Neural cell (in vitro differentiated cells): Measurements from ENCODE around the gene YBX2. TPM values are rescaled to one million over a fixed set of nuclear protein-coding genes. Genes with fewer than 3 reads are reported as not detected.
A peak's percentile ranks its signal among the peaks of the same experiment; 100 is the strongest.

ENCODE experiments used
- H2AFZ ChIP-seq: fragments of 200-600, 300-800 bp; sonication (generic), shearing (Covaris generic); 2 replicates; pipeline ENCODE4 v1.6.0; 2014; ENCODE audit warnings: low read depth, mild to moderate bottlenecking, antibody characterized with exemption, low read length, moderate library complexity
- H3F3A ChIP-seq: fragments of 200-600 bp; shearing (Covaris generic); 2 replicates; pipeline ENCODE4 v1.6.1; 2016; ENCODE audit warnings: mild to moderate bottlenecking, moderate library complexity, mixed read lengths, antibody characterized with exemption, low read length; ENCODE audit not compliant: insufficient read depth, poor library complexity, severe bottlenecking
- H3K27ac ChIP-seq: fragments of 200-600, 300-800 bp; sonication (generic), shearing (Covaris generic); 2 replicates; pipeline ENCODE4 v1.5.1; 2014; ENCODE audit warnings: mild to moderate bottlenecking, low read length, moderate library complexity
- H3K27me3 ChIP-seq: fragments of 300-800, 200-600 bp; sonication (generic), shearing (Covaris generic); 2 replicates; pipeline ENCODE4 v1.6.0; 2014; ENCODE audit warnings: mild to moderate bottlenecking, low read depth, low read length, moderate library complexity; ENCODE audit not compliant: insufficient read depth
- H3K36me3 ChIP-seq: fragments of 300-800, 200-600 bp; sonication (generic), shearing (Covaris generic); 2 replicates; pipeline ENCODE4 v1.5.1; 2014; ENCODE audit warnings: mild to moderate bottlenecking, antibody characterized with exemption, low read length, moderate library complexity; ENCODE audit not compliant: insufficient read depth
- H3K4me2 ChIP-seq: fragments of 300-800, 200-600 bp; sonication (generic), shearing (Covaris generic); 2 replicates; pipeline ENCODE4 v1.6.0; 2014; ENCODE audit warnings: mild to moderate bottlenecking, low read length
- H3K4me3 ChIP-seq: fragments of 300-800, 200-600 bp; sonication (generic), shearing (Covaris generic); 2 replicates; pipeline ENCODE4 v1.5.1; 2014; ENCODE audit warnings: mild to moderate bottlenecking, low read length, moderate library complexity
- H3K79me2 ChIP-seq: fragments of 200-600 bp; shearing (Covaris generic); replicated peaks from 2 replicates; pipeline ENCODE4 v1.6.0; 2014; ENCODE audit warnings: mild to moderate bottlenecking, low read length, moderate library complexity; ENCODE audit not compliant: insufficient read depth
- H3K9ac ChIP-seq: fragments of 300-800, 200-600 bp; sonication (generic), shearing (Covaris generic); 2 replicates; pipeline ENCODE4 v1.6.1; 2016; ENCODE audit warnings: mild to moderate bottlenecking, low read length, mixed read lengths
- H3K9me2 ChIP-seq: fragments of 200-600 bp; shearing (Covaris generic); 2 replicates; pipeline ENCODE4 v1.6.1; 2016; ENCODE audit warnings: mild to moderate bottlenecking, low read length, mixed read lengths; ENCODE audit not compliant: insufficient read depth
- H3K9me3 ChIP-seq: fragments of 200-600, 300-800 bp; sonication (generic), shearing (Covaris generic); 2 replicates; pipeline ENCODE4 v1.6.1; 2016; ENCODE audit warnings: mild to moderate bottlenecking, mixed run types, low read length, moderate library complexity, mixed read lengths
- H4K20me1 ChIP-seq: fragments of 200-600 bp; shearing (Covaris generic); 2 replicates; pipeline ENCODE4 v1.6.1; 2016; ENCODE audit warnings: mild to moderate bottlenecking, mixed run types; ENCODE audit not compliant: insufficient read depth
- EP300 ChIP-seq: fragments of 450-650 bp; conservative IDR thresholded peaks from 2 replicates; pipeline ENCODE4 v1.6.1; 2014; ENCODE audit warnings: antibody characterized with exemption, mild to moderate bottlenecking, moderate library complexity; ENCODE audit not compliant: poor library complexity, severe bottlenecking
- EZH2 ChIP-seq: fragments of 200-600, 300-800 bp; shearing (Covaris generic), sonication (generic); IDR thresholded peaks from 2 replicates; pipeline ENCODE4 v1.6.1; 2014; ENCODE audit warnings: antibody characterized with exemption, low read length, borderline replicate concordance, mild to moderate bottlenecking; ENCODE audit not compliant: insufficient read depth, poor library complexity, severe bottlenecking
- MXI1 ChIP-seq: fragments of 450-650 bp; conservative IDR thresholded peaks from 2 replicates; pipeline ENCODE4 v1.6.1; 2014; ENCODE audit warnings: antibody characterized with exemption, mild to moderate bottlenecking; ENCODE audit not compliant: poor library complexity, severe bottlenecking
- POLR2AphosphoS5 ChIP-seq: IDR thresholded peaks from 2 replicates; pipeline ENCODE4 v1.6.1; 2012
- RAD21 ChIP-seq: fragments of 450-650 bp; conservative IDR thresholded peaks from 2 replicates; pipeline ENCODE4 v1.6.1; 2014; ENCODE audit warnings: antibody characterized with exemption, mild to moderate bottlenecking, moderate library complexity
- SMC3 ChIP-seq: fragments of 450-650 bp; conservative IDR thresholded peaks from 2 replicates; pipeline ENCODE4 v1.6.1; 2014; ENCODE audit warnings: antibody characterized with exemption, mild to moderate bottlenecking, moderate library complexity; ENCODE audit not compliant: poor library complexity
- TAF1 ChIP-seq: IDR thresholded peaks from 2 replicates; pipeline ENCODE4 v1.6.1; 2012; ENCODE audit warnings: low read depth
- polyA plus RNA-seq: library from polyadenylated mRNA; depleted of rRNA; stranded (reverse); fragments of >200 nt; gene quantifications from 2 replicates; pipeline ENCODE4 v1.2.3, GENCODE V29; 2014
- TF ChIP-seq, protein P1 (sequence below): IDR thresholded peaks from 2 replicates; pipeline ENCODE4 v1.6.1; 2012; ENCODE audit warnings: borderline replicate concordance
- TF ChIP-seq, protein P2 (sequence below): fragments of 450-650 bp; IDR thresholded peaks from 2 replicates; pipeline ENCODE4 v1.5.1; 2014; ENCODE audit warnings: antibody characterized with exemption, mild to moderate bottlenecking, moderate library complexity; ENCODE audit not compliant: poor library complexity, severe bottlenecking

The YBX2 gene
- polyA plus RNA-seq, 1 donor from 2014 or later, result 2.1 TPM

DNA sequence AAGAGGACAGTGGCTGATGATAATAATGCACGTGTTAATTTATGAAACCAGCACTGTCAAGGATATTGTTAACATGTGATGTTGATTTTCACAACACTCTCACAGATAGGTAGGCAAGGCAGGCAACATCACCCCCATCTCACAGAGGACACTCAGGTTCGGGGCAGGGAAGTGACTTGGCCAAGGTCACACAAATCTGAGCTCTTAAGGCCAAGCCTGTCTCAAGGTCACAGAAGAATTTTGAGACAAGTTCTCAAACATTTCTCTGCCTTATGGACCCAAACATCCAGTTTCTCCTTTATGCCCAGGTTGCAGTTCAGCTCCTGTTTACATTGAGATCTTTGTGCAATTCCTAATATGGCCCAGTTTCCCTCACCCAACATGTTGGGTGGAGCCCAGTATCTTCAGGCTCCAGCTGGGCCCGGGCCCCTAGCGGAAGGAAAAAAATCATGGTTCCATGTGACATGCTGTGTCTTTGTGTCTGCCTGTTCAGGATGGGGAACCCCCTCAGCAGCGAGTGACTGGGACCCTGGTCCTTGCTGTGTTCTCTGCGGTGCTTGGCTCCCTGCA lies 11.6 kb downstream of the YBX2 start:
- no peaks in the 10 kb centered on the region for H3K36me3 ChIP-seq
- no peak for TF ChIP-seq MXI1
- TF ChIP-seq SMC3, result no peak
- TF ChIP-seq, protein P1, sequence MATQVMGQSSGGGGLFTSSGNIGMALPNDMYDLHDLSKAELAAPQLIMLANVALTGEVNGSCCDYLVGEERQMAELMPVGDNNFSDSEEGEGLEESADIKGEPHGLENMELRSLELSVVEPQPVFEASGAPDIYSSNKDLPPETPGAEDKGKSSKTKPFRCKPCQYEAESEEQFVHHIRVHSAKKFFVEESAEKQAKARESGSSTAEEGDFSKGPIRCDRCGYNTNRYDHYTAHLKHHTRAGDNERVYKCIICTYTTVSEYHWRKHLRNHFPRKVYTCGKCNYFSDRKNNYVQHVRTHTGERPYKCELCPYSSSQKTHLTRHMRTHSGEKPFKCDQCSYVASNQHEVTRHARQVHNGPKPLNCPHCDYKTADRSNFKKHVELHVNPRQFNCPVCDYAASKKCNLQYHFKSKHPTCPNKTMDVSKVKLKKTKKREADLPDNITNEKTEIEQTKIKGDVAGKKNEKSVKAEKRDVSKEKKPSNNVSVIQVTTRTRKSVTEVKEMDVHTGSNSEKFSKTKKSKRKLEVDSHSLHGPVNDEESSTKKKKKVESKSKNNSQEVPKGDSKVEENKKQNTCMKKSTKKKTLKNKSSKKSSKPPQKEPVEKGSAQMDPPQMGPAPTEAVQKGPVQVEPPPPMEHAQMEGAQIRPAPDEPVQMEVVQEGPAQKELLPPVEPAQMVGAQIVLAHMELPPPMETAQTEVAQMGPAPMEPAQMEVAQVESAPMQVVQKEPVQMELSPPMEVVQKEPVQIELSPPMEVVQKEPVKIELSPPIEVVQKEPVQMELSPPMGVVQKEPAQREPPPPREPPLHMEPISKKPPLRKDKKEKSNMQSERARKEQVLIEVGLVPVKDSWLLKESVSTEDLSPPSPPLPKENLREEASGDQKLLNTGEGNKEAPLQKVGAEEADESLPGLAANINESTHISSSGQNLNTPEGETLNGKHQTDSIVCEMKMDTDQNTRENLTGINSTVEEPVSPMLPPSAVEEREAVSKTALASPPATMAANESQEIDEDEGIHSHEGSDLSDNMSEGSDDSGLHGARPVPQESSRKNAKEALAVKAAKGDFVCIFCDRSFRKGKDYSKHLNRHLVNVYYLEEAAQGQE, result no peak
- TF ChIP-seq, protein P2, sequence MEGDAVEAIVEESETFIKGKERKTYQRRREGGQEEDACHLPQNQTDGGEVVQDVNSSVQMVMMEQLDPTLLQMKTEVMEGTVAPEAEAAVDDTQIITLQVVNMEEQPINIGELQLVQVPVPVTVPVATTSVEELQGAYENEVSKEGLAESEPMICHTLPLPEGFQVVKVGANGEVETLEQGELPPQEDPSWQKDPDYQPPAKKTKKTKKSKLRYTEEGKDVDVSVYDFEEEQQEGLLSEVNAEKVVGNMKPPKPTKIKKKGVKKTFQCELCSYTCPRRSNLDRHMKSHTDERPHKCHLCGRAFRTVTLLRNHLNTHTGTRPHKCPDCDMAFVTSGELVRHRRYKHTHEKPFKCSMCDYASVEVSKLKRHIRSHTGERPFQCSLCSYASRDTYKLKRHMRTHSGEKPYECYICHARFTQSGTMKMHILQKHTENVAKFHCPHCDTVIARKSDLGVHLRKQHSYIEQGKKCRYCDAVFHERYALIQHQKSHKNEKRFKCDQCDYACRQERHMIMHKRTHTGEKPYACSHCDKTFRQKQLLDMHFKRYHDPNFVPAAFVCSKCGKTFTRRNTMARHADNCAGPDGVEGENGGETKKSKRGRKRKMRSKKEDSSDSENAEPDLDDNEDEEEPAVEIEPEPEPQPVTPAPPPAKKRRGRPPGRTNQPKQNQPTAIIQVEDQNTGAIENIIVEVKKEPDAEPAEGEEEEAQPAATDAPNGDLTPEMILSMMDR, result no peak
- no peak for TF ChIP-seq POLR2AphosphoS5
- no peak for TF ChIP-seq EZH2
- TF ChIP-seq RAD21, result no peak
- TF ChIP-seq TAF1, result no peak
- TF ChIP-seq EP300, result no peak
- no peaks in the 10 kb centered on the region for H3K9me3 ChIP-seq
- no peaks in the 10 kb centered on the region for H3K9me2 ChIP-seq
- no peak overlapping the region for H3K4me3 ChIP-seq
- H3K27ac ChIP-seq, result no peak overlapping the region
- H3F3A ChIP-seq, result no peaks in the 10 kb centered on the region
- H4K20me1 ChIP-seq, result no peaks in the 10 kb centered on the region
- H3K27me3 ChIP-seq, result peaks cover 31% of the 10 kb centered on the region
- no peaks in the 10 kb centered on the region for H3K79me2 ChIP-seq
- no peak overlapping the region for H3K4me2 ChIP-seq
- H2AFZ ChIP-seq, result no peak overlapping the region
- no peak overlapping the region for H3K9ac ChIP-seq

DNA sequence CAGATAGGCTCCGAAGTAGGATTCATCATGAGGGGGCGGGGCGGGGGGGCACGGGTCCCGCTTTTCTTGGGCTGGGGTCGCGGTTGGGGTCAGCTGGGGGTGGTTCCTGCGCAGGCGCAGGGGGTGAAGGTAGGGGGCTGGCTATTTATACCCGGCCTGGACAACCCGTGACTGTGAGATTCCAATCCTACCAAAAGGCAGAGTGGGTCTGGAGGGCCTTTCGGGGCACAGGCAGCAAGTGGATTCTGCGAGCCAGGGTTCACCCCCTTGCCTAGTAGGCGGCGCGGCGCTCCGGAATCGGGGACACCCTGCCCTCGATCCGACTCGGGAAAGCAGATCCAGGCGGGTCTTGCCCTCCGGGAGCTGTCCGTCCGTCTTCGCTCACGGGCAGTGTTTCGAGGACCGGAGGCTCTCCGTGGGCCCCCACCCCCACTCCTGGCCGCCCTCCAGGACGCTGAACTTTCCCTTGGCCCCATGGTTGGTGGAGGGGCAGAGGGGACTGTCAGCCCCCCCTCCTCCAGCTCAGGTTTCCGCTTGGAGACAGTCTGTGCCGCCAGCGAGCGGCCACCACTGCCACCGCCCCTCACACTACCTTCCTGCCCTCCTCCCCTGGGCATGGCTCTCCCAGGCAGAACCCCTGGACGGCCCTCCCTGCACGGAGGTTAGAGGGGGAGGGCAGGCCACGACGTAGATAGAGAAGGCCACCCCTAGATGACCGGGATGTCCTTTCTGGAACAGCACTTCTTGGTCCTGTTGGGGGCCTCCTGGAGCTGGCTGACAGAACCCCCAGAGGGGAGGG lies 12.3 kb downstream of the YBX2 start:
- H3K27ac ChIP-seq, result no peak overlapping the region
- H3F3A ChIP-seq, result no peaks in the 10 kb centered on the region
- no peak overlapping the region for H3K4me2 ChIP-seq
- no peaks in the 10 kb centered on the region for H3K9me2 ChIP-seq
- no peaks in the 10 kb centered on the region for H4K20me1 ChIP-seq
- TF ChIP-seq EZH2, result peak; percentile 27
- no peak for TF ChIP-seq MXI1
- peaks cover 31% of the 10 kb centered on the region for H3K27me3 ChIP-seq
- H3K4me3 ChIP-seq, result peak overlapping the region; percentile 60
- H3K79me2 ChIP-seq, result no peaks in the 10 kb centered on the region
- no peak overlapping the region for H3K9ac ChIP-seq
- H2AFZ ChIP-seq, result no peak overlapping the region
- no peaks in the 10 kb centered on the region for H3K9me3 ChIP-seq
- no peaks in the 10 kb centered on the region for H3K36me3 ChIP-seq
